D341Med (cell line): ENCODE measurements around the gene ARHGEF16.
A peak's percentile ranks its signal among the peaks of the same experiment; 100 is the strongest.

Experiments used
- DNase-seq: peaks from one replicate; pipeline ENCODE4 v3.0.0; 2012; ENCODE audit warnings: low spot score

ARHGEF16 gene

DNA sequence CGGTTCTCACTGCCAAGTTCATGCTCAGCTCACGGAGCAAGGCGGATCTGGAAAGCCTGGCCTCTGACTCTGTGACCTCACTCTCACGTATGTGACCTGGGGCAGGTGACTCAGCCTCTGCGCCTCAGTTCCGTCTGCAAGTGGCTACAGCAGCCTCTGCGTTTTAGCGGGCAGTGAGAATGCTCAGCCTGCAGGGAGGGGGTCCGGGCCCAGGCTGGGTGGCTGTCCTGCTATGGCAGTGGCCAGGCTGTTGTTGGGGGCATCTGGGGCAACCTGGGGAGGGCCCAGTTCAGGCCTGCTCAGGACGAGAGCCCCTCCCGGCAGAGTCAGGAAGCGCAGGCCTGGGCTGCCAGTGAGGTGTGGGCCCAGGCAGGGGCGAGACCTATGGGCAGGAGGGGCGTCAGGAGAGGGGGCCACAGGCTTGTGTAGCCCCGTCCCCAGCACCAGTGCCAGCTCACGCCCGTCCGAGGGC, 27.9 kb downstream of the ARHGEF16 start:
- peak; percentile 56 for DNase-seq

GRCh38 chr1:3483380-3483779, 28.9 kb downstream of the ARHGEF16 start:
- DNase-seq, result no peak

DNA sequence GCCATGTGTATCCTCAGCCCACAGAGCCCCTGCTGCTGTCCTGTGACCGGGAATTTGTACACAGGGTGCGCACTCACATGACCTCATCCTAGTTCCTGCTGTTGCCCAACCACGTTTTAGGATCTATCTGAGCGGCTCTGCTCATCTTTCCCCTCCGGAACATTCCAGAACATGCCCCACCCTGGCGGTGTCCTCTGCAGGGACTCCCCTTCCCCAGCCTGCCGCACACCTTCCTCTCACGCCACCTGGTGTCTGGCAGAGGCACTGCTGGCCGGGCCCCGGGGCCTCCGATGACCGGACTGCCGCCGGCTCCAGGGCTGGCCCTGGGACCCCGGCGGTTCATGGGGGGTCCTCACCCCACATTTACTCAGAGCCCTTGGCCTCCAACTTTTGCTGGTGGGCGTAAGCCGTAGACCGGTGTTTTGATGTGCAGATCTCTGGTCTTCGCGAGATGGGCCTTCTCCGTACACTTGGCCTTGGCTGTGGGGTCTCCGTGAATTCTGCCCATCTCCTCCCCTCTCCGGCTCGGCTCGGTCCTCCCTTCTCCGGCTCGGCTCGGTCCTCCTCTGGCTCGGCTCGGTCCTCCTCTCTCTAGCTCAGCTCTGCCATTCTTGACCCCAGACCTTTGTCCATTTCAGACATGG, 29.5 kb downstream of the ARHGEF16 start:
- peak; percentile 85 for DNase-seq

- no peak for DNase-seq
Observed at GRCh38 chr1:3485016-3485415, 30.6 kb downstream of the ARHGEF16 start.

- no peak for DNase-seq
Observed at GRCh38 chr1:3488432-3488831, 34.0 kb downstream of the ARHGEF16 start.

DNA sequence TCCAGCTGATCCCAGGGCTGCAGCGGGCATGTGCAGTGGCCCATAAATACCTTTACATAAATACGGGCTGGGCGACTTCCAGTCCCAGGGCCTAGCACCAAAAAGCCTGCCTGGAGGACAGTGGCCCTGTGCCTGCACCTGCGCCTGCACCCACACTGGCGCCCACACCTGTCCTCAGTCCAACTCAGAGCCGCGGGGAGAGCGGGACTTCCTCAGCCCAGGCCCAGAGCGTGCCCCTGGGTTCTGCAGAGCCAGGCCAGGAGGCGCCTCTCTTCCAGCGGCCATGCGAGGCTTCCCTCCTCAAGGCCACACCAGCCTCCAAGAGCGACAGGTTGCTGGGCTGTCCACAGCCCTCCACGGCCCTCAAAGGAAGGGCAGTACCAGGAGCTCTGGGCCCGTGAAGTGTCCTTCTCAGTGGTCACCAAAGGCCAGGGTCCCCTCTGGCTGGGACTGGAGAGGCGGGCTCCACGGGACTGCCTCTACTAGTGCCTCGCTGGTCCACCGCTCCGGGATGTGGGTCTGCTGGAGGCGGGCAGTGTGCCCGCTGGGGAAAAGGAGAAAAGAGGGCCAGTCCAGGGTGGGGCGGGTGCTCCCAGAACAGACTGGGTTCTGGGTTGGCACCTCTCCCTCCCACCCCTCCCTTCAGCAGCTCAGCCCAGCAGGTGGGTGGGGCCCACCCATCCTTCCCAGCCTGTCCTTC, 35.7 kb downstream of the ARHGEF16 start:
- DNase-seq, result no peak

DNA sequence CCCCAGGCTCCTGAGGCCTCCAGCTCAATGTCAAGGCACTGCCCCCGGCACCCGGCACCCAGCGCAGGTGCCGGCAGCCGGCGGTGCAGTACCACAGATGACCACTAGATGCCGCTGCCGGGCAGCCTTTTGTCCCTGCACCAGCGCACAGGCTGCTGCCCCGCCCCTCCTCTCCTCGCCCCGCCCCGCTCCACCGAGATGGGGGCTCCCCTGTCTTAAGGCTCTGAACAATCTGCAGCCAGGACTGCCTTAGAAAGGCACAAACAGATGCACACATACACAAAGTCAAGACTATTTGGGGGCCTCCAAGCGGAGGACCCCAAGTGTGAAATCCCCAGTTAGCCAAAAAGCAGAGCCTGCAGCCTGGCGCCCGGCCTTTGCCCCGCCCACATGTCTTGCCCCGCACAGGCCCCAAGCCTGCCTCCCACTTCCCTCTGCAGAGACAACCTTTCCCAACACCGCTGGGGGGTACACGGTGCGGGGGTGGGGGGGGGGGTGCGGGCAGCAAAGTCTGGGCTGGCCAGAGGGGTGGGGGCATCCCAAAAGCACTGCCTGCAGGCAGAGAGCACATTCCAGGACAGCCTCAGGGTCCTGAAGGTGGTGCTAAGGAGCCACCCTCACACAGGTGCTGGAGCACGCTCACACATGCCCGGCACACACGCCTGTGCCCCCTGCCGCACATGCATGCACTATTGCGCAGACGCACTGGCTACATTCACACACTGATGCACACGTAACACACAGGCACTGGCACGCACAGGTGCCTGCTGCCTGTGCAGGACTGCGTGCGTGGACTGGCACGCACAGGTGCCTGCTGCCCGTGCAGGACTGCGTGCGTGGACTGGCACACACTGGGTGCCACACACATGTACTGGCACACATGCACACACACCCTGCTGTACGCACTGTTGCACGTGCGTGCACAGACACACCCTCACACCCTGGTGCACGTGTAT, 37.1 kb downstream of the ARHGEF16 start:
- peak; percentile 93 for DNase-seq

DNA sequence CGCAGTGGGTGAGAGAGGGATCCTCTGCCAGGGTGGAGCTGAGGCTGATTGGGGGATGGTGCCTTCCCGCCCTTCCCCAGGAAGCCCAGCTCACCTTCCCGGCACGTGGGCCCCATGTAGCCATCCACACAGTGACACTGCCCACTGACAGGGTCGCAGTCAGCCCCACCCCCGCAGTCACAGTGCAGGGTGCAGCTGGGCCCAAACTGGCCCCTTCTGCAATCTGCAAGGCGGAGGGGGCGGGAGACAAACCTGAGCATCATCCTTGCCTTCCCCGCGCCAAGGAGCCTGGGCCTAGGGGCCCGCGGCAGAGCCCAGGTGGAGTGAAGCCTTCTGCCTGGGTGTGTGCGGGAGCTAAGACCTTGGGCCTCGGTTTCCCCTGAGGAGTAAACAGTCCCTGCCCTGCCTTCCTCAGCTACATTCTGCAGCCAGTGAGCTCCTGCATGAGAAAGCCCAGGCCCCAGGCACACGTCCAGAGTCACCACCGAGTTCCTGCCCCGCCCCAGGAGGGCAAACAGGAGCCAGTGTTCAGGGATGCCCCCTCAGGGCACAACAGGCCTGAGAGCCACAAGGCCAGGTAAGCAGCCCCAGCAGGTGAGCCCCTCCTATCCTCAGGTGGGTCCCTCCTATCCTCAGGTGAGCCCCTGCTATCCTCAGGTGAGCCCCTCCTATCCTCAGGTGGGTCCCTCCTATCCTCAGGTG, 38.2 kb downstream of the ARHGEF16 start:
- DNase-seq, result no peak

DNA sequence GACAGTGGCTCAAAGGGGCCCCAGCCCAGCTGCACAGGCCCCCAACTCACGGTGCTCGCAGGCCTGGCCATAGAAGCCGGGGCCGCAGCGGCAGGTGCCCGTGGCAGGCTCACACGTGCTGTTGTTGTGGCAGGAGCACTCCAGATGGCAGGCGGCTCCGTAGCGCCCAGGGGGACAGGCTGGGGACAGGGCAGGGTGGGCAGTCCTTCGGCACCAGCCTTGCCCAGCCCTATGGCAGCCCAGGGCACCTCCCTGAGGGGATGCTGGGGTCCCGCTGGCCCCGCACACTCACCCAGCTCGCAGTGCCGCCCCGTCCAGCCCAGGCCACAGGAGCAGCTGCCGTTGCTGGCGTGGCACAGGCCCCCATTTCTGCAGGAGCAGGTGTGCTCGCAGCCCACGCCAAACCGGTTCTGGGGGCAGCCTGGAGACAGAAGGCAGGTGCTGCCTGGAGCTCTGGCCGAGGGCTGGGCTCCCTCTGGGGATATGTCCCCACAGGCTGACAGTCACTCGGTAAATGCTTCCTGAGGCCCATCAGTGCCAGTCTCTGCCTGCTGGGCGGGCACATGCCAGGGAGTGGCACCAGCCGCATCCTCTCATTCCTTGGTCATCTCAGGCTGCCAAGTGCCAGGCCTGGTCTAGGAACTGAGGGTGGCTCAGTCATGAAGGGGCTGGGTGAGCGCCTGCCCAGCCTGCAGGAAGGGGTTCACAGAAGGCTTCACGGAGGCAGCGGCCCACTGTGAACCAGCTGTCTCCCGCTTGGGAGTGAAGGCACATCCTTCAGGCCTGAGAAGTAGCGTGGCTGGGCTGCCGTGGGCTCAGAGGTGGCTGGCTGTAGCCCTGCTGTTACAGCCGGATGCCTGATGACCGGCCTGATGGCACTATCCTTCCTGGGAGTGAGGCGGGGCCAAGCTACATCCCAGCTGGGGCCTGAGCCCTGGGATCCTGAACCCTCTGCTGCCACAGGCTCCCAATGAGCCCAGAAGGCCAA, 40.1 kb downstream of the ARHGEF16 start:
- no peak for DNase-seq

DNA sequence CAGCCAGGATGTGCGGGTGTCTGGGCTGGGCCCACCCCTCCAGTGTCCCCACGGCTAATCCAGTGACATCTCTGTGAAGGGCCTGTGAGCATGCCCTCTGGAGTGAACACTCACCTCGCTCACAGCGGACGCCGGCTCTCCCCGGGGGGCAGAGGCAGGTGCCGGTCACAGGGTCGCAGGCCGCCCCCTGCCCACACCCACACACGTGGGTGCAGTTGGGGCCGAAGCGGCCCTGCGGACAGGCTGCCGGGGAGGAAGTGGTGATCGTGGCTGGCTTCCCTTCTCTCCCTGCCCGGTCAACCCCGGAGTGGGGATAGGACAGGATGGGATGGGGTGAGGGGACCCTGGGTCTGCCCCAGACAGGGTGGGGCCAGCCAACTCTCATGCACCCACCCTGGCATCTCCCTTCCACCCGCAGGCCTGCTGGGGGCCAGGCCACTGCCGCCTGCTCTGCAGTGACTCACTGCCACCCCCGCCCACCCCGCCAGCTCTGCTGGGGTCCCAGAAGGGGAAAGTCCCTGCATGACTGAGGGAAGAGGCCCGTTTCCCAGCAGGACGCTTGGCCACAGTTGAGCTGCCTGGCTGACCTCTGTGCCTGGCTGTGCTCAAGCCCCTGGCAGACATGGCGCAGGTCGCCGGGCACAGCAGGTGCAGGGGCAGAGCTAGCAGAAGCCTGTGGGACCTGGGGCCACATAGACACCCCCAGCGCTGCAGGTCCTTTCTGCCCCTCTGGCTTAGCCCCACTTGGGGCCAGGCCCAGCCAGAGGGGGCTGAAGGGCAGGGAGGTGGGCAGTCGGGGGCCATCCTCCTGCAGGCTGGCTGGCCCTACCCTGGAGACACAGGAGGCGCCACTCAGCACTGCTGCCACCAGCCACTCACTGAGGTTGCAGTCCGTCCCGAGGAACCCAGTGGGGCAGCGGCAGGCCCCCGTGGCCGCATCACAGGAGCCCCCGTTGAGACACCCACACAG, 41.6 kb downstream of the ARHGEF16 start:
- no peak for DNase-seq

GRCh38 chr1:3496916-3497315, 42.5 kb downstream of the ARHGEF16 start:
- DNase-seq, result no peak

DNA sequence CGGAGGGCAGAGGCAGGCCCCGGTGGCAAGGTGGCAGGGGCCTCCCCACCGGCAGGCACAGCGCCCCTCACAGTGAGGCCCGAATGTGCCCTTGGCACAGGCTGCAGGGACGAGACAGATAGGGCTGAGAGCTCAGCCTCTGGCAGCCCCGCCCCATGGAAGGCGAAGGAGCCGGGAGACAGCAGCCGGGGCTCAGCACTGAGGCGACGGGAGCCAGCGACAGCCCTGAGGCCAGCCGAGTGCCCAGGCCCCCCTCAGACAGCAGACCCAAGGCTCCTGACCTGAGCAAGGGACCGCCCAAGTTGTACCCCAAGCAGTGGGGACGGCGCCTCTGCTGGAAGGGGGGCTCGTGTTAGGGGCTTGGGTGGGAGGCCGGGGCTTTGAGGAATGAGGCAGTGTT, 43.1 kb downstream of the ARHGEF16 start:
- DNase-seq, result no peak

DNA sequence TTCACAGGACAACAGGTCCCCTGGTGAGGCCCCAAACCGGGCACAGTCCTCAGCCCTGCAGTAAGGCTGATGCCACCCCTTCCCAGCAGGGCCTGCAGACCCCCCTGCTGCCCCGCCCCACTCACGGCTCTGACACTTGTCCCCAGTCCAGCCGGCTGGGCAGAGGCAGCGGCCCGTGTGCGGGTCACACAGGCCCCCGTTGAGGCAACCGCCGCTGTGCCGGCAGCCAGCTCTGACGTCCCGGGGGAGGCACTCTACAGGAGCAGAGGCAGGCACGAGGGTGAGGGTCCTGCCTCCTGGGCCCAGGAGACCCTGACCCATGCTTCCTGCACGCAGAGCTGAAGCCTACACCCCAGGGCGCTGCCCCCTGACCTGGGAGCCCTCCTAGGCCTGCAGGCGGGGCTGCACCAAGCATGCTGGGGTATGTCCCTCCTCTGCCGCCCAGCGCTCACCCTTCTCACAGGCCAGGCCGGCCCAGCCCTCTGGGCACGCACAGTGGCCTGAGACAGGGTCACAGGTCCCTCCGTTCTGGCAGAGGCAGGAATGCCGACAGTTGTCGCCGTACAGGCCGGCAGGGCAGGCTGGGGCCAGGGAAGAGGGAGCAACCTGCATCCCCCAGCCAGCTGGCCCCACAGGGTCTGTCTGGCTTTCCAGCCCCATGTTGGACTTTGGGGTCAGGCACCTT, 43.9 kb downstream of the ARHGEF16 start:
- no peak for DNase-seq

- no peak for DNase-seq
Observed at GRCh38 chr1:3498986-3499385, 44.5 kb downstream of the ARHGEF16 start.

GRCh38 chr1:3499611-3500010, 45.1 kb downstream of the ARHGEF16 start:
- DNase-seq, result no peak

- no peak for DNase-seq
Observed at GRCh38 chr1:3500265-3500835, 45.9 kb downstream of the ARHGEF16 start.

GRCh38 chr1:3501437-3501836, 47.0 kb downstream of the ARHGEF16 start:
- DNase-seq, result no peak

- DNase-seq, result peak; percentile 66
Observed at GRCh38 chr1:3501856-3502640, 47.6 kb downstream of the ARHGEF16 start.
